HCT116 (cell line): ENCODE data around the gene UBE2L5. TPM values are rescaled to one million over a fixed set of nuclear protein-coding genes. Genes with fewer than 3 reads are reported as not detected.

Source experiments
- ATAC-seq: fragments of 200-7000 bp; cut with Tn5 transposase; 2 replicates; pipeline ENCODE4 v1.9.1; 2020; ENCODE audit warnings: mild to moderate bottlenecking, moderate library complexity
- BruUV-seq: library from RNA; stranded (reverse); fragments of 400-500 nt; replicated peaks from 2 replicates; lab custom pipeline; 2021; lab: Mats Ljungman, UMichigan
- CTCF ChIA-PET: fragments of 300-600 bp; sonication (Branson Sonifier 250); formaldehyde crosslinking; loops from one replicate; lab custom pipeline; 2021; ENCODE audit warnings: antibody characterized with exemption; lab: Charles Lee
- POLR2A ChIA-PET: fragments of 300-600, 350-600 bp; sonication (Branson Sonifier 250); formaldehyde crosslinking; loops from one replicate; lab custom pipeline; 2021; ENCODE audit warnings: antibody characterized with exemption; lab: Charles Lee
- RAD21 ChIA-PET, 2 experiments: fragments of 300-600 bp; sonication (Branson Sonifier 250); formaldehyde crosslinking; loops; one replicate each; lab custom pipeline; 2023; ENCODE audit warnings: low total read pairs in 2 of 2; ENCODE audit not compliant: uncharacterized antibody in 2 of 2, unreplicated experiment in 2 of 2, low non-redundant PET in 1 of 2; lab: Charles Lee
- DNase-seq: peaks from one replicate; pipeline ENCODE4 v3.0.0-alpha.2; 2010; ENCODE audit warnings: low read depth, low spot score
- H2AFZ ChIP-seq: fragments of 200-600 bp; shearing (Covaris generic), sonication (generic); 2 replicates; pipeline ENCODE4 v1.6.1; 2017; ENCODE audit warnings: low read depth, mixed run types, mixed read lengths, antibody characterized with exemption, low read length; ENCODE audit not compliant: poor library complexity, severe bottlenecking
- H3K27ac ChIP-seq: 2 replicates; pipeline ENCODE4 v1.5.1; 2012; ENCODE audit warnings: low read depth, low read length
- H3K27me3 ChIP-seq: fragments of 200-600 bp; sonication (generic); 2 replicates; pipeline ENCODE4 v1.6.1; 2016; ENCODE audit warnings: mixed run types, low read length, mixed read lengths; ENCODE audit not compliant: insufficient read depth
- H3K36me3 ChIP-seq, 2 experiments: fragments of 200-500 bp in 1 of 2; fragments of 200-600 bp in 1 of 2; sonication (Bioruptor generic) in 1 of 2; sonication (generic) in 1 of 2; 2 replicates each; pipeline versions ENCODE4 v1.5.1 to v1.6.1; 2014 to 2016; ENCODE audit warnings: low read length in 2 of 2, inconsistent platforms in 1 of 2, mixed read lengths in 1 of 2, mixed run types in 1 of 2; ENCODE audit not compliant: insufficient read depth in 2 of 2, control insufficient read depth in 1 of 2
- H3K4me1 ChIP-seq, 2 experiments: fragments of 200-600 bp in 1 of 2; sonication (generic) in 1 of 2; 2 replicates each; pipeline versions ENCODE4 v1.5.1 to v1.6.1; 2012 to 2017; ENCODE audit warnings: low read length in 2 of 2, inconsistent platforms in 1 of 2, mild to moderate bottlenecking in 1 of 2, mixed read lengths in 1 of 2, mixed run types in 1 of 2, moderate library complexity in 1 of 2; ENCODE audit not compliant: insufficient read depth in 2 of 2, control insufficient read depth in 1 of 2
- H3K4me2 ChIP-seq: fragments of 200-600 bp; sonication (generic); 2 replicates; pipeline ENCODE4 v1.6.1; 2017; ENCODE audit warnings: mixed run types, low read length, mixed read lengths
- H3K4me3 ChIP-seq, 2 experiments: fragments of 200-600 bp in 1 of 2; sonication (generic) in 1 of 2; replicated peaks in 1 of 2; 2 replicates each; pipeline ENCODE4 v1.5.1; 2011 to 2016; ENCODE audit warnings: low read length in 2 of 2, control low read depth in 1 of 2, low read depth in 1 of 2, mild to moderate bottlenecking in 1 of 2, mixed read lengths in 1 of 2, mixed run types in 1 of 2
- H3K79me2 ChIP-seq: fragments of 200-600 bp; sonication (generic); 2 replicates; pipeline ENCODE4 v1.6.1; 2017; ENCODE audit warnings: mild to moderate bottlenecking, mixed run types, low read length, moderate library complexity, mixed read lengths; ENCODE audit not compliant: insufficient read depth
- H3K9ac ChIP-seq: fragments of 200-600 bp; sonication (generic); 2 replicates; pipeline ENCODE4 v1.6.1; 2016; ENCODE audit warnings: low read length, mixed read lengths
- H3K9me2 ChIP-seq: fragments of 200-600 bp; sonication (generic), shearing (Covaris generic); 2 replicates; pipeline ENCODE4 v1.6.1; 2017; ENCODE audit warnings: mixed run types, mild to moderate bottlenecking, moderate library complexity; ENCODE audit not compliant: insufficient read depth
- H3K9me3 ChIP-seq, 2 experiments: fragments of 200-500 bp in 1 of 2; fragments of 200-600 bp in 1 of 2; sonication (Bioruptor generic) in 1 of 2; sonication (generic) in 1 of 2; 2 replicates each; pipeline ENCODE4 v1.6.1; 2014 to 2017; ENCODE audit warnings: low read length in 2 of 2, mixed read lengths in 2 of 2, inconsistent platforms in 1 of 2, low read depth in 1 of 2, mild to moderate bottlenecking in 1 of 2, mixed run types in 1 of 2, moderate library complexity in 1 of 2; ENCODE audit not compliant: control insufficient read depth in 1 of 2, insufficient read depth in 1 of 2
- H4K20me1 ChIP-seq: fragments of 200-600 bp; sonication (generic), shearing (Covaris generic); 2 replicates; pipeline ENCODE4 v1.6.1; 2017; ENCODE audit warnings: mixed run types, mild to moderate bottlenecking, moderate library complexity; ENCODE audit not compliant: insufficient read depth
- CBX3 ChIP-seq: IDR thresholded peaks from 2 replicates; pipeline ENCODE4 v1.6.1; 2012; ENCODE audit warnings: low read depth
- EGR1 ChIP-seq: IDR thresholded peaks from 2 replicates; pipeline ENCODE4 v1.6.1; 2012; ENCODE audit warnings: low read depth
- ELF1 ChIP-seq: IDR thresholded peaks from 2 replicates; pipeline ENCODE4 v1.6.1; 2012; ENCODE audit warnings: low read depth, borderline replicate concordance
- FOSL1 ChIP-seq: IDR thresholded peaks from 2 replicates; pipeline ENCODE4 v1.6.1; 2012; ENCODE audit warnings: low read depth
- SP1 ChIP-seq: IDR thresholded peaks from 2 replicates; pipeline ENCODE4 v1.6.1; 2012; ENCODE audit warnings: low read depth
- ZNF274 ChIP-seq: fragments of 200-500 bp; sonication (Bioruptor generic); IDR thresholded peaks from 2 replicates; pipeline ENCODE4 v1.6.1; 2014; ENCODE audit warnings: mild to moderate bottlenecking, low read depth, low read length, inconsistent platforms
- intact Hi-C: fragments of 100-400 bp; cut with micrococcal nuclease; formaldehyde crosslinking; loops from 2 replicates; pipeline ENCODE4 v1.10.0; 2022
- total RNA-seq: library from RNA; stranded (reverse); gene quantifications from one replicate; pipeline ENCODE4 v1.2.1, GENCODE V29; 2021; ENCODE audit not compliant: unreplicated experiment
- TF ChIP-seq, protein P1 (sequence below), 3 experiments: fragments of 200-600 bp in 1 of 3; sonication (generic) in 1 of 3; IDR thresholded peaks in 2 of 3; conservative IDR thresholded peaks in 1 of 3; 2 replicates each; pipeline ENCODE4 v1.5.1; 2012 to 2017; ENCODE audit warnings: low read depth in 2 of 3, low read length in 2 of 3, antibody characterized with exemption in 1 of 3, borderline replicate concordance in 1 of 3, control low read depth in 1 of 3, mild to moderate bottlenecking in 1 of 3, mixed read lengths in 1 of 3, mixed run types in 1 of 3, moderate library complexity in 1 of 3; ENCODE audit not compliant: insufficient read depth in 1 of 3
- TF ChIP-seq, protein P2 (sequence below): IDR thresholded peaks from 2 replicates; pipeline ENCODE4 v1.6.1; 2011; ENCODE audit warnings: mild to moderate bottlenecking, low read length, moderate library complexity; ENCODE audit not compliant: insufficient replicate concordance; ENCODE audit errors: extremely low read depth

Gene UBE2L5
- total RNA-seq, 1 experiment from 2014 or later: 0.15 TPM

DNA sequence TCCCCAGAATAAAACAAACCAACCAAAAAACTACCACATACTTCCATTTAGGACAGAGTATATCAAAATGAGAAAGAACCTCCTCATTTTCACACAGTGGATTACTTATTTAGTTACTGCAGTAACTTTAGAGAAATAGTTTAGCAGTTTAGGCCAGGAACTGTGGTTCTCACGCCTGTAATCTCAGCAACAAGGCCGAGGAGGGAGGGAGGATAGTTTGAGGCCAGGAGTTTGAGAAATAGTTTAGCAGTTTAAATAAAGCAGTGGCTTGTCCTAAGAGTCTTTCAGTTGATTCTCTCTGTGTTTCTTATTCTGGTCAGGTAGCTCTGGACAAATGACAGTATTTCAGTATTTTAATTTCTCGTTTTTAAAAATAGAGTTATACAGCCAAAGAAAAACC, 34.0 kb downstream of the UBE2L5 start:
- Histone ChIP-seq H3K9ac (no peak overlapping the region), H3K9me2 (no peaks in the 10 kb centered on the region), H3K27me3 (no peaks in the 10 kb centered on the region), H4K20me1 (peaks cover 7% of the 10 kb centered on the region; the same call in 1 of the 2 replicates), H3K4me1 (peaks cover 0 to 3% of the 10 kb centered on the region in 2 experiments; a peak in 1 of 4 replicates), H3K79me2 (peaks cover 13% of the 10 kb centered on the region), H3K36me3 (peaks cover 7 to 12% of the 10 kb centered on the region in 2 experiments; a peak in 2 of 4 replicates), H3K4me3 (no peak overlapping the region), H3K27ac (no peak overlapping the region), H3K9me3 (no peaks in the 10 kb centered on the region), H3K4me2 (no peak overlapping the region), H2AFZ (no peak overlapping the region)
- BruUV-seq: no TSS peak
- ChIA-PET POLR2A (no interaction called here), CTCF (interaction anchor here (2.3 kb wide), 1 partner anchor 324 kb away, joined by 6 read pairs; no protein-coding TSS in a partner anchor), RAD21 (no interaction called here)
- intact Hi-C loops: no loop called here
- no peak for DNase-seq
- no peak for TF ChIP-seq ZNF274
- TF ChIP-seq, protein P1, sequence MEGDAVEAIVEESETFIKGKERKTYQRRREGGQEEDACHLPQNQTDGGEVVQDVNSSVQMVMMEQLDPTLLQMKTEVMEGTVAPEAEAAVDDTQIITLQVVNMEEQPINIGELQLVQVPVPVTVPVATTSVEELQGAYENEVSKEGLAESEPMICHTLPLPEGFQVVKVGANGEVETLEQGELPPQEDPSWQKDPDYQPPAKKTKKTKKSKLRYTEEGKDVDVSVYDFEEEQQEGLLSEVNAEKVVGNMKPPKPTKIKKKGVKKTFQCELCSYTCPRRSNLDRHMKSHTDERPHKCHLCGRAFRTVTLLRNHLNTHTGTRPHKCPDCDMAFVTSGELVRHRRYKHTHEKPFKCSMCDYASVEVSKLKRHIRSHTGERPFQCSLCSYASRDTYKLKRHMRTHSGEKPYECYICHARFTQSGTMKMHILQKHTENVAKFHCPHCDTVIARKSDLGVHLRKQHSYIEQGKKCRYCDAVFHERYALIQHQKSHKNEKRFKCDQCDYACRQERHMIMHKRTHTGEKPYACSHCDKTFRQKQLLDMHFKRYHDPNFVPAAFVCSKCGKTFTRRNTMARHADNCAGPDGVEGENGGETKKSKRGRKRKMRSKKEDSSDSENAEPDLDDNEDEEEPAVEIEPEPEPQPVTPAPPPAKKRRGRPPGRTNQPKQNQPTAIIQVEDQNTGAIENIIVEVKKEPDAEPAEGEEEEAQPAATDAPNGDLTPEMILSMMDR (IDR thresholded peaks at IDR 0.05 in 2 of 3, conservative IDR thresholded peaks at IDR 0.05 in 1 of 3; ENCODE audit: borderline replicate concordance in 1 of 3, insufficient read depth in 1 of 3, low read depth in 2 of 3, low read length in 2 of 3): no peak
- TF ChIP-seq SP1: no peak
- TF ChIP-seq CBX3: no peak
- TF ChIP-seq ELF1: no peak
- TF ChIP-seq FOSL1: no peak
- TF ChIP-seq, protein P2, sequence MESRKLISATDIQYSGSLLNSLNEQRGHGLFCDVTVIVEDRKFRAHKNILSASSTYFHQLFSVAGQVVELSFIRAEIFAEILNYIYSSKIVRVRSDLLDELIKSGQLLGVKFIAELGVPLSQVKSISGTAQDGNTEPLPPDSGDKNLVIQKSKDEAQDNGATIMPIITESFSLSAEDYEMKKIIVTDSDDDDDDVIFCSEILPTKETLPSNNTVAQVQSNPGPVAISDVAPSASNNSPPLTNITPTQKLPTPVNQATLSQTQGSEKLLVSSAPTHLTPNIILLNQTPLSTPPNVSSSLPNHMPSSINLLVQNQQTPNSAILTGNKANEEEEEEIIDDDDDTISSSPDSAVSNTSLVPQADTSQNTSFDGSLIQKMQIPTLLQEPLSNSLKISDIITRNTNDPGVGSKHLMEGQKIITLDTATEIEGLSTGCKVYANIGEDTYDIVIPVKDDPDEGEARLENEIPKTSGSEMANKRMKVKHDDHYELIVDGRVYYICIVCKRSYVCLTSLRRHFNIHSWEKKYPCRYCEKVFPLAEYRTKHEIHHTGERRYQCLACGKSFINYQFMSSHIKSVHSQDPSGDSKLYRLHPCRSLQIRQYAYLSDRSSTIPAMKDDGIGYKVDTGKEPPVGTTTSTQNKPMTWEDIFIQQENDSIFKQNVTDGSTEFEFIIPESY: no peak
- no peak for TF ChIP-seq EGR1
- ATAC-seq: no peak
